Activated CD8-positive, alpha-beta memory T cell treated with anti-CD3 and anti-CD28 coated beads, Interleukin-2, amount 50 U/mL, for 48 hours (primary cell): ENCODE results near the gene R3HDM4.
"Not testable (repeated sequence)": the region's sequence is repeated elsewhere in the genome, so short reads cannot be mapped to it uniquely, and the experiment has no call there.

Experiments
- DNase-seq: peaks from one replicate; pipeline ENCODE4 v3.0.0-alpha.2; 2020

Gene R3HDM4

DNA sequence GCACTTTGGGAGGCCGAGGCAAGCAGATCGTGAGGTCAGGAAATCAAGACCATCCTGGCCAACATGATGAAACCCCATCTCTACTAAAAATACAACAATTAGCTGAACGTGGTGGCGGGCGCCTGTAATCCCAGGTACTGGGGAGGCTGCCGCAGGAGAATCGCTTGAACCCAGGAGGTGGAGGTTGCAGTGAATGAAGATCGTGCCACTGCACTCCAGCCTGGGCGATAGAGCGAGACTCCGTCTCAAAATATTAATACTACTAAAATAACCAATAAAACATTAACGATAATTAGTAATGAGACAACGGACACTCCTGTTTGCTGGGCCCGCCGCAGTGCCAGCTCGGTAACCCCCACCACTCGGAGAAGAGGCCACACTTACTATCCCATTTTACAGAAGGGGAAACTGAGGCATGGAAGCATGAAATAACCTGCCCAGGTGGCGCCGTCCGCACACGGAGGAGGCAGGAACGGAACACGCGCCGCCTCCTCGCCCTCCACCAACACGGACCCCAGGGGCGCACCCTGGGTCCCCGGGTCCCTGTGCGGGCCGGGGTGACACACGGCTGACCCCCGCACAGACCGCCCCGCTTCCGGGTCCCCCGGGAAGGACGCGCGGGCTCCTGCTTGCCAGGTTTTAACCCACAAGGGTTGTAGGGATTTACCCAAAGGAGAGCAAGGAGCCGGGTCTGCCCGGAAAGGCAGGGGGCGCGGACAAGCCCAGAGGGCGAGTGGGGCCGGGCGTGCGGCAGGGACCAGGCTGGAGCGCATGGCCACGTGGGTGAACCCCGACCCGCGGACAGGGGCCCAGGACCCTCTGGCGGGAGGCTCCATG lies 1.6 kb downstream of the R3HDM4 start:
- DNase-seq: no peak

DNA sequence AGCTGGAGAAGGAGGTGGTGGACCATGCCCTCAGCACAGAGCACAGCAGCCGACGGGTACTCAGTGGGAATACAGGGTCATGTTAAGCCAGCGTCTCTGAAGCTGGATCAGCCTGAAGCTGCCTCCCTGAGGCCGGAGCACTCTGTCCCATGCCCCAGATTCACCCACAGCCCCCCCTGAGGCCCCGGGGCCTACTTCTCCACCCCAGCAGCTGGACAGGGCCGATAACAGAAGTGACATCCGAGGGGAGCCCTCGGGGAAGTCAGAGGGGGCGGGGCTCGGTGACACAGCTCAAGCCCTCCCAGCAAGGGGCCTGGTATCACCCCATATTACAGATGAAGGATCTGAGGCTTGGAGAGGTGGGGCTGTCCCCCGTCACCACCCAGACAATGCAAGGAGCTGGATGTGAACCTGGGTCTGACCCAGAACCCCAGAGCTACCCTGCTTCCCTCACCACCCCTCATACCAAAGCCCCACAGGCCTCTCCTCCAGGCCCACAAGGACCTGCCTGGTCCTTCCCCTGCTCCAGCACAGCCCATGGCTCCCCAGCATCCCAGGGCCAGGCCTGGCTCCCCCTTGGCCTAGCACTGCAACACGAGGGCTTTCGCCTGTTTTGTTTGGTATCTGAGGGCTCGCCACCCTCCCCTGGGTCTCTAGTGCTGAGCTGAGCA lies 5.7 kb downstream of the R3HDM4 start:
- no peak for DNase-seq

DNA sequence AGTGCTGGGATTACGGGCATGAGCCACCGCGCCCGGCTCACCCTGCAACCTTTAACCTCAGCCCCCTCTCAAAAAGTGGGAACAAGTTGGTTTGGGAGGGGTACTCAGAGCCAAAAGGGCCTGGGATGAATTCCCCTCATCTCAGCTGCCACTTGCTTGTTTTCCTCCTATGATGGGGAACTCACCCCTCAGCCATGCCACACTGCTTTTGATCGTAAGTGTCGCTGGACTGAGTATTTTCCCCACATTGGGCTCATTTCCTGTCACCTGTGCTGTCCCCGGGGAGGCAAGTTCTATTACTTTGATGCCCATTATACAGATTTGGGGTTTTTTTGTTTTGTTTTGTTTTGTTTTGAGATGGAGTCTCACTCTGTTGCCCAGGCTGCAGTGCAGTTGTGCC lies 6.5 kb downstream of the R3HDM4 start:
- DNase-seq: no peak

DNA sequence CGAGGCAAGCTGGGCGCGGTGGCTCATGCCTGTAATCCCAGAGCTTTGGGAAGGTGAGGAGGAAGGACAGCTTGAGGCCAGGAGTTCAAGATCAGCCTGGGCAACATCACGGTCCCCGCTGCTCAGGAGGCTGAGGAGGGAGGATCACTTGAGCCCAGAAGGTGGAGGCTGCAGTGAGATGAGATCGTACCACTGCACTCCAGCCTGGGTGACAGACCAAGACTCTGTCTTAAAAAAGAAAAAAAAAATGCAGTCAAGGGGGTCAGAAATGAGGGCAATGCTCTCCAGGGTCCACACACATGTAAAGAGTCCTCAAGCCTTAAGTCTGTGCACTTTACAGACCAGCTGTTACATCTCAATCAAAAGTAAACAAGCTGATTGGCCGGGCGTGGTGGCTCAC lies 8.5 kb downstream of the R3HDM4 start:
- no peak for DNase-seq

DNA sequence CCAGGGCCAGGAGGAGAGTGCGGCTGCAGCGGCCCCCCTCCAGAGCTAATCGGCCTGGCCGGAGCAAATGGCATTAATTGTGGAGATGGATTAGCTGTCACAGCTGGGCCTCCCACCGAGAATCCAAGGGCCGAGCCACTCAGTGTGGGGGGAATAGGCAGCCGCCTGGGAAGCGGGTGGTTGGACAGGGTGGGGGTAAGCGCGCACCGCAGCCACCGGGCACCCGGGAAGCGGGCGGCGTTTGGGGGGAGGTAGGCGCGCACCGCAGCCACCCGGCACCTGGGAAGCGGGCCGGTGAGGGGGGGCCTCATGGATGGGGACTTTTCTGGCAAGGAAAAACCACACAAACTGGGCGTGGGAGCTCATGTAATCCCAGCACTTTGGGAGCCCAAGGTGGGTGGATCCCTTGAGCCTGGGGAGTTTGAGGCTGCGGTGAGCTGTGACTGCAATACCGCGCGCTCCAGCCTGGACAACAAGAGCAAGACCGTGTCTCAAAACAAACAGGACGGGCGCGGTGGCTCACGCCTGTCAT lies 9.7 kb downstream of the R3HDM4 start:
- DNase-seq: no peak

DNA sequence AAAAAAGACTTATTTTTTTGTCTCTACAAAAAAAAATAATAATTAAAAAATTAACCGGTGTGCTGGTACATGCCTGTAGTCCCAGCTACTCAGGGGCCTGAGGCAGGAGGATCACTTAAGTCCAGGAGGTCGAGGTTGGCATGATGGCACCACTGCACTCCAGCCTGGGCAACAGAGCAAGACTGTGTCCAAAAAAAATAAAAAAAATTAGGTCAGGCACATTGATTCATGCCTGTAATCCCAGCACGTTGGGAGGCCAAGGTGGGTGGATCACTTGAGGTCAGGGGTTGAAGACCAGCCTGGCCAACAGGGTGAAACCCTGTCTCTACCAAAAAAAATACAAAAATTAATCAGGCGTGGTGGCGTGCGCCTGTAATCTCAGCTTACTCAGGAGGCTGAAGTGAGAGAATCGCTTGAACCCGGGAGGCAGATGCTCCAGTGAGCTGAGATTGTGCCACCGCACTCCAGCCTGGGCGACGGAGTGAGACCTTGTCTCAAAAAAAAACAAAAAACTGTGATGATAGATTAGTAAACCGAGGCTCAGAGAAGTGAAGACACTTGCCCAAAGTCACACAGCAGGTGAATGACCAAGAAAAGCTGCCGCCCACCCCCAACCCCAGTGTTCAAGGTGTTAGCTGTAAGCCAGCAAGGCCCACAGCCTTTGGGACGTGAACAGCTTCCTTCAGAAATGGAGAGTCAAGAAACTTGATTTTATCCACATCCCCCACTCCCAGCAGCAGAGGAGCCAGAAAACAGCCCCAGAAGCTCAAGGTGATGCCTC lies 10.4 kb downstream of the R3HDM4 start:
- no peak for DNase-seq

DNA sequence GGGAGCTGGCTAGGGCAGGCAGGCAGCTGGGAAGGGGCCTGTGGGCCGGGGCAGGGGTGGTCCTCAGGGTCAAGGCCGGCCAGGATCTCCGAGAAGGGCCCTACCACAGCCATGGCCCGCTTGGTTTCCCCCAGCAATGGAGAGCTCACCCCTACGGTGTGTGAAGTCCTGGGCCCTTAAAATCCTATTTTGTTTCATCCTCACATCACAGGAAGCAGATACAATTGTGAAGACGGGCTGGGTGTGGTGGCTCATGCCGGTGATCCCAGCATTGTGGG lies 11.0 kb downstream of the R3HDM4 start:
- no peak for DNase-seq

DNA sequence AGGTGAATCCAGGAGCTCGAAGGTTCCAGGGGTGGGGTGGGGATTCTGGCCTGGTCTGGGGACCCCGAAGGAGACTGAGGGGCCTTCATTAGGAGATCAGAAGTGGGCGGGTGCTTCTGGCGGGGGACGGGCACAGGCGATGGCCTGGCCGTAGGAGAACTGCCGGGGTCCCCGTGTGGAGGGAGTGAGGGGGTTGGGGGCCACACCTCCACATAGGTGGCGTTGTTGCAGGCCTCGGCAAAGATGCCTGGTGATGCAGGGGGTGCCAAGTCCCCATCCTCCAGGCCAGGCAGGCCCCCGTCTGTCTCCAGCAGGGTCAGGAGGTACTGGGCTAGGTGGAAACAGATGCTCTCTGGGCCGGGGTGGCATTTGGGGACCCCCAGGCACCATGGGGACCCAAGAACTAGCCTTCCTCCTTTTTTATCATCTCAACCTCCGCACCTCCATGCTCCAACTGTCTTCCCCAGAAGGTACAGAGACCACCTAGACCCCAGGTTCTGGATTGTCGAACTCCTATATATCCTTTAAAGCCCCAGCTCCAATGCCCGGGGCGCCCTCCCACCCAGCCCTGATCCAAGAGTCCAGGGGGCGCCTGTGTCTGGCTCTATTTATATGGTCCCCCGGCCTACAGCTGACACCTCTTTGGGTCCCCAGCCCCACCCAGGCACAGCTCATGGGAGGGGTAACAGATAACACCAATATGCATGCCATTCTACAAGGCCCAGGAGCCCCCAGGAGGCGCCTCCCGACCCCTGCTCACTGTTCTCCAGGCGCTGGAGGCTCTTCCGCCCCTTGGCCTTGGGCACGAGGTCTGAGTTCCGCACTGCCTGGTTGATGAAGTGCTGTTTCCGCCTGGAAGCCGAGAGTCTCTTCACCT lies 11.6 kb downstream of the R3HDM4 start:
- no peak for DNase-seq

DNA sequence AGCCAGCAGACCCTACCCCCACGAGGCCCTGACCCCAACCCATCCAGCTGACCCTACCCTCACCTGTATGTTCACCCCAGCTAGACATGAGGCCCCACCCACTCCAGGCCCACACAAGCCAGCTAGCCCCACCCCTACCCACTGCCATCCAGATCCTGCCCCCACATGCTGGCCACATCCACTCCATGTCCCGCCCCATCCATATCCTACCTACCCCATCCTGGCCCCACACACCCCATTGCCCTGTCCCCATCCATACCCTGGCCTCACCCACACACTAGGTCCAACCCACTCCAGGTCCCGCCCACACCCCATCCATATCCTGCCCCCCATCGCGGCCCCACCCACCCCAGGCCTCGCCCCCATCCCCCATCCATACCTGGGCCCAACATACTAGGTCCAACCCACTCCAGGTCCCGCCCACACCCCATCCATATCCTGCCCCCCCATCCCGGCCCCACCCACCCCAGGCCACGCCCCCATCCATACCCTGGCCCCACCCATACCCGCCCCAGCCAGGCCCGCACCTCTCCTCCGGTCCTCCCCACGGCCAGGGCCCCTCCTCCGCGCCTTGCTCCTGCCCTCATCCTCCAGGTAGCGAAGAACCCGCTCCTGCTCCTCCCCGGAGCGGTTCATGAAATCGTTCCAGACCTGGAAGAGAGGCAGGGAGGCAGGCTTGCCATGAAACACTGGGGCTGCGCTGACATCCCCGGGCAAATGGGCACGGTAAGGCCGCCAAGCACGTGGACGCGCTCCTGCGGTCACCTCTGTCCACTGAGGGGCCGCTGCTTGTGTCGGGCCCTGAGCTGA lies 12.5 kb downstream of the R3HDM4 start:
- no peak for DNase-seq

DNA sequence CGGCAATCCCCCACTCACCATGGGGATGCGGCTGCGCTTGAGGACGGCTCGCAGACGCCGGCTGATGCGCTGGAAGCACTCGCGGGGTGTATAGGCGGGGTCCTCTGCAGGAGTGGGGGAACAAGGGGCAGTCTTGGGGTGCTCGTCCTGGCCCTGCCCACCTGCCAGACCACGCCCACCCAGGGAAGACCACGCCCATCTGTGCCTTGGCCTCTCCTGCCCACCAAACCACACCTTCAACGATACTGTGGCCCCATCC lies 13.0 kb downstream of the R3HDM4 start:
- DNase-seq: no peak

DNA sequence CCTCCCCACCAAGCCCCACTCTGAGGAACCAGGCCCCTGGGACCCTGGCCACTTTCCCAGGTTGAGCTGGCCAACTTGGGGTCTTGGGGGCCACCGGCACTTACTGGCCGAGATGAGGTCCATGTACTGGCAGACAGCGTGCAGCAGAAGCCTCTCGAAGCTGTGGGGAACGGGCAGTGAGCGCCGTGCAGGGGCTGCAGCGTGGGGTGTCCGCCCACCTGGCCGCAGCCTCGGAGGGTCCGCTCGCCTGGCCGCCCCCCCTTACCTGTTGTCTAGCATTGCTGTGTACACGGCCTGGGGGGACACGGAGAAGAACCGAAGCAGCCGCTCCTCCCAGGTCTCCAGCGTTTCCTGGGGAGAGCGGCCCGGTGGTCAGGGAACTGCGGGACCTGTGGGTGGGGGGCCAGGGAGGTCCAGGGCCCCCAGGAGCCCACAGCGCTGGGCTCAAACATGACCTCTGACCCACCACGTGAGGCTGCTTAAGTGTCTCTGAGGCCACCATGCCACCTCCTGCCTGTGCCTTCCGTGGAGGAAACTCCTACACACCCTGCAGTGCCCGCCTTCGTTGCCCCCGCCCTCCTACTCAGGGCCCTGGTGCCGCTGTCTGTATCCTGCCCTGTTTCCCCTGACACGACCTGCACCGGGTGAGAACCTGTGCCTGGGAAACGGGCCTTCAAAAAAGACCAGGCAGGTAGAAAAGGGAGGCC lies 13.5 kb downstream of the R3HDM4 start:
- DNase-seq: no peak

DNA sequence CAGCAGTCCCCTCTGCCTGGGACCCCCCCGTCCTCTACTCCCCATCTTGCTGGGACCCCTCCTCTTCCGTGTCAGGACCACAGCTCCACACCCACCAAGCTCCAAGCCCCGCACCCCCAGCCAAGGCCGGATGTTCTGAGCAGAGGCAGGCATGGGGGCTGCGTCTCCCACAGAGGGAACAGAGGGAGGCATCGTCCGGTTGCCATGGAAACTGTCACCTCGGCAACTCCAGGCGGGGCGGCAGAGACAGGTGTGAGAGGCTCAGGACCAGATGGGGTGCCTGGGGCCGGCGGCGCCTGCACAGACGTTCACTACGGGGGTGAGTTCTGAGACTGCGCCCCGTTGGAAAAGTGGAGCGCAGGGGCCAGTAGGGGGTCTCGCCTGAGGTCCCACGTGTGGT lies 14.4 kb downstream of the R3HDM4 start:
- DNase-seq: no peak

DNA sequence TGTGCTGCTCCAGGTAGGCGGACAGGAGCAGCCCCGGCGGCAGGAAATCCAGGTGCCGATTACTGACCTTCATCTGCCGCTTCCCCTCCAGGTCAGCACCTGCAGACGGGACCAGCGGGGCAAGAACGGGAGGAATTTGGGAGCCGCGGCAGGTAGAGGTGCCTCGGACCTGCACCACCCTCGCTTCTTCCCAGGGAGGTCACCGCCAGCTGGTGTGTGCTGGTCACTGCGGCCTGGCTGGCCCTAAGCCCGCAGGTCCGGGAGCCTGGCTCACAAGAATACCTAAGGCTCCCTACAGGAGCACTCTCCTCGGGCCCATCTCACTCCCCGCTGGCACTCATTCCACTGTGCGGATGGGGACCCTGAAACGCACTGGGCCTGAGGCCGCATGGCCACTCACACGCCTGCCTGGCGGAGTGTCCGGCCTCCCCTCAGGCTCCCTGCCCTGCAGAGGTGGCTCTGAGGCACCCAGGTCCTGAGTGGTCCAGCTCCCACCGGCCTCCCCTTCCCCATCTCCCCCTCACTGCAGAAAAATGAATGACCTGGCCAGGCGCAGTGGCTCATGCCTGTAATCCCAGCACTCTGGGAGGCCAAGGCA lies 15.5 kb downstream of the R3HDM4 start:
- DNase-seq: no peak

DNA sequence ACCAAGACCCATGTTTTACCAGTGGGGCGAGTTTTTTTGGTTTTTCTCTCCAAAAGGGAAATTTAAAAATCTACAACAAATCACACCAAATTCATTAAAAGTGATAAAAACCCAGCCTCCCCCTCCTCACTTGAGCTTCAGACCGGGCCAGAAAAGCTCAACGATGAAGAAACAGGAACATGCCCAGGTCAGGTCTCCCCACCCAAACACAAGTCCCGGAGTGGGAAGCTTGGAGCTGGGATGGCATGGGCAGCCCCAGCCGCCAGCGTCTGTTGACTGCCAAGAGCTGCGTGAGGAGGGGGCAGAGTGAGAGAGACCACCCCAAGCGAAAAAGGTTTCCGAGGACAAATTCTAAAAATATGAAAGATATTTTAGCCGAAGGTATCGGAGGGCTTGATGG lies 16.0 kb downstream of the R3HDM4 start:
- DNase-seq: no peak

DNA sequence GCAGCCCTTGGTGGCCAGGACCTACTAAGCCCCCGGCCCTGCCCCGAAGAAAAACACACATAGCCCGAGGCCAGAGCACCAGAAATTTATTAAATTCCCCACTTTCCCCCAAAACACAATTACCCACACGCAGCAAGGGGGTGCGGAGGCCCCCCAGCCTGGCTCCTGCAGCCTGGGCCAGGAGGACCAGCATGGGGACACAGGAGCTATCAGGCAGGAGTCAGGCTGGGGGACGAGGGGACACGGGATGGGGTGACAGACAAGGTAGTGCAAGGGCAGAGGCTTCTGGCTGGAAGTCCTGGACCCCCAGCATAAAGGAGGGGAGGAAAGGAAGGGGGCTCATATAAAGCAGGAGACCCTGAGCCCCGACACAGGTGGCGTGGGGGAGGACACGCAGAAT lies 16.6 kb downstream of the R3HDM4 start:
- no peak for DNase-seq

DNA sequence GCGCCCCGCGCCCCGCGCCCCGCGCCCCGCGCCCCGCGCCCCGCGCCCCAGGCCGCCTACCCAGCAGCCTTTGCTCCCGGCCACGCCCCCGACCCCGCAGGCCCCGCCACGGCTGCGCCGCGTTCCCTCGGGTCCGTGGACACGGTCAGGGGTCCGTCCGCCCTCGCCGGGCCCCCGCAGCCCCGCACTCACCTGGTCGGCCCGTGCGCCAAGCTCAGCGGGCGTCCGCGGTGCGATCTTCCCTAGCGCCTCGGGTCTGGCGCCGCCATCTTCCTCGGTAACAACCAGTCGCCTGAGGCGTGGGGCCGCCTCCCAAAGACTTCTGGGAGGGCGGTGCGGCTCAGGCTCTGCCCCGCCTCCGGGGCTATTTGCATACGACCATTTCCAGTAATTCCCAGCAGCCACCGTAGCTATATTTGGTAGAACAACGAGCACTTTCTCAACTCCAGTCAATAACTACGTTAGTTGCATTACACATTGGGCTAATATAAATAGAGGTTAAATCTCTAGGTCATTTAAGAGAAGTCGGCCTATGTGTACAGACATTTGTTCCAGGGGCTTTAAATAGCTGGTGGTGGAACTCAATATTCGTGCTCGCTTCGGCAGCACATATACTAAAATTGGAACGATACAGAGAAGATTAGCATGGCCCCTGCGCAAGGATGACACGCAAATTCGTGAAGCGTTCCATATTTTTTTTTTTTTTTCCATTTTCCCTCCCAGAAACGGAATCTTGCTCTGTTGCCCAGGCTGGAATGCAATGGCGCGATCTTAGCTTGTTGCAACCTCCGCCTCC lies 19.9 kb downstream of the R3HDM4 start, which contains the start of the genes MED16 and RNU6-9:
TSS of gene MED16 (minus strand) at position 294 of the 796 bp plus-strand sequence. CDS start 2,056 bp downstream, outside the sequence.
TSS of gene RNU6-9 (plus strand) at position 591 of the 796 bp plus-strand sequence.
- DNase-seq: peak; percentile 91

DNA sequence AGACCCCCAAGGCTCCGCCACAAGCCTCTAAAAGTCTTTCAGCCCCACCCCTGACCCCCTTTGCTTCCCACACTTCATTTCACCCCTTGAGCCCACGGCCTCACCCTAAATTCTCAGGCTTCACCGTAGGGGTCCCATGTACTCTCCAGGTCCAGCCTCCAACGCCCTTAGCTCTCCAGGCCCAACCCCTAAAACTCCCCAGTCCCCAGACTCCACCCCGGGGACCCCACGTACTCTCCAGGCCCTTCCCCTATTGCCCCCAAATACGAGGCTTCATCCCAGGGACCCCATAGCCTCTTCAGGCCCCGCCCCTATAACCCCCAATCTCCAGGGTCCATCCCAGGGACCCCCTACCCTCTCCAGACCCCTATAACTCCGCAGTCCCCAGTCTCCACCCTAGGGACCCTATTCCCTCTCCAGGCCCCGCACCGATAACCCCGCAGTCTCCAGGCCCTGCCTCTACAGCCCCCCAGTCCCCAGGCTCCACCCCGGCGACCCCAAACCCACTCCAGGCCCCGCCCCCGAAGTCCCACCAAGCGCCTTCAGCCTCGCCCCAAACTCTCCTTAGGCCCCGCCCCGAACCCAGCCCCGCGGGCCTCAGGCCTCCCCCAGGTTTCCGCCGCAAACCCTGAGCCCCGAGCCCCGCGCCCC lies 20.7 kb downstream of the R3HDM4 start:
- DNase-seq: peak; percentile 68

DNA sequence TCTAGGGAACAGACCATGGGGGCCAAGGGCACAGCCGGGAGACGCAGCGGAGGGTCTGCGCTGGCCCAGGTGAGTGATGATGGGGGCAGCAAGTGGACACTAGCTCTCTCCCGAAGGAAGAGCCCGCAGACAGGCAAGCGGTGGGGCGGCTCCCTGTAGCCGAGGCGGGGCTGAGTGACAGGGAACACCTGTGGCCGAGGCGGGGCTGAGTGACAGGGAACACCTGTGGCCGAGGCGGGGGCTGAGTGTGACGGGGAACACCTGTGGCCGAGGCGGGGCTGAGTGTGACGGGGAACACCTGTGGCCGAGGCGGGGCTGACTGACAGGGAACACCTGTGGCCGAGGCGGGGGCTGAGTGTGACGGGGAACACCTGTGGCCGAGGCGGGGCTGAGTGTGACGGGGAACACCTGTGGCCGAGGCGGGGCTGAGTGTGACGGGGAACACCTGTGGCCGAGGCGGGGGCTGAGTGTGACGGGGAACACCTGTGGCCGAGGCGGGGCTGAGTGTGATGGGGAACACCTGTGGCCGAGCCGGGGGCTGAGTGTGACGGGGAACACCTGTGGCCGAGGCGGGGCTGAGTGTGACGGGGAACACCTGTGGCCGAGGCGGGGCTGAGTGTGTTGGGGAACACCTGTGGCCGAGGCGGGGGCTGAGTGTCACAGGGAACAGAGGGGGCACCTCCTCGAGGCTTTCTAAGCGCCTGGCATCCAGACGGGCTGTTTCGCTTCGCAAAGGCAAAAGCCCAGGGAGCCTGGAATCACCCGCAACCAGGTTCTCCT lies 21.4 kb downstream of the R3HDM4 start:
- DNase-seq: not testable (repeated sequence)

DNA sequence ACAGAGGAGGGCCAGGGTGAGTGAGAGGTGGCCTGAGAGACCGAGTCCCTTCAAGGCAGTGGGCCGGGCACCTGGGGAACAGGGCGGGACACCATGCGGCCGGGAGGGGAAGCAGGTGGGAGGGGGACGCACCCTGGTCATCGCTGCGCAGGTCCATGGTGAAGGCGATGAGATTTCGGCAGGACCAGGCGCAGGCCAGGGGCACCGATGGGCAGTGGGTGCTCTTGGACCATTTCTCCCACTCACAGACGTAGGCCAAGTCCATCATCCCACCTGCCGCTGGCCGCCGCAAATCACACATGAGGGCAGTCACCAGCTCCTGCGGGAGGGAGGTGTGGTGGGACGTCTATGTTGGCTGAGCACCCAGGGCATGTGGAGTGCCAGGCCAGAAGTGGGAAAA lies 22.2 kb downstream of the R3HDM4 start:
- DNase-seq: no peak
